Activated naive CD4-positive, alpha-beta T cell treated with anti-CD3 and anti-CD28 coated beads, Interleukin-2, amount 10 ng/mL, durations not matched to agents 5 hours and 36 hours (primary cell): ENCODE measurements around the gene ISL1. TPM values are rescaled to one million over a fixed set of nuclear protein-coding genes. Genes with fewer than 3 reads are reported as not detected.

Source experiments
- total RNA-seq, 2 experiments: library from RNA; stranded (reverse); gene quantifications; one replicate each; pipeline ENCODE4 v1.2.3, GENCODE V29; 2021

The ISL1 gene
- total RNA-seq: not detected

DNA sequence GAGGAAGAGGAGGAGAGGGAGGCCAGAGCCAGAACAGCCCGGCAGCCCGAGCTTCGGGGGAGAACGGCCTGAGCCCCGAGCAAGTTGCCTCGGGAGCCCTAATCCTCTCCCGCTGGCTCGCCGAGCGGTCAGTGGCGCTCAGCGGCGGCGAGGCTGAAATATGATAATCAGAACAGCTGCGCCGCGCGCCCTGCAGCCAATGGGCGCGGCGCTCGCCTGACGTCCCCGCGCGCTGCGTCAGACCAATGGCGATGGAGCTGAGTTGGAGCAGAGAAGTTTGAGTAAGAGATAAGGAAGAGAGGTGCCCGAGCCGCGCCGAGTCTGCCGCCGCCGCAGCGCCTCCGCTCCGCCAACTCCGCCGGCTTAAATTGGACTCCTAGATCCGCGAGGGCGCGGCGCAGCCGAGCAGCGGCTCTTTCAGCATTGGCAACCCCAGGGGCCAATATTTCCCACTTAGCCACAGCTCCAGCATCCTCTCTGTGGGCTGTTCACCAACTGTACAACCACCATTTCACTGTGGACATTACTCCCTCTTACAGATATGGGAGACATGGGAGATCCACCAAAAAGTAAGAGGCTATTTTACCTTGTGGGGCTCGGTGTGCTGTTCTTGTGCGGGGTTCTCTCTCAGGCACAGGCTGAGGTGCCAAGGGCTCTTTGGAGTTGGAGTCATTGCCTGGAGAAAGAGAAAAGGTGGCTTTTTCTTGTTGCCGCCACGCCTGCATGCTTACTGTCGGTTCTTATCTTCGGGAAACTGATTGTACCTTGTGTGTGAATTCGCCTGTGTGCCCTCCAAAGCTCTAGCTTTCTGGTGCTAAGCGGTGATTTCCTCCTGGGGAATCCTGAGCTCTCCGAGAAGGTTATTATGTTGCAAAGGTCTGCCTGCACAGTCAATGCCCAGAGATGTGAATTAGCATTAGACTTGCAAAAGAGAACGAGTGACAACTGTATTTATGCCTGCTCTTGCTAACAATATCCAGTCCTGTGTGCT lies at the start of gene ISL1:
TSS of gene ISL1 (plus strand) at position 318 of the 991 bp plus-strand sequence. CDS start at position 542, 224 bp downstream.

